AG04449 (cell line): ENCODE data around the gene CPN1.
"Not testable (repeated sequence)": the region's sequence is repeated elsewhere in the genome, so short reads cannot be mapped to it uniquely, and the experiment has no call there.

Source experiments
- CTCF ChIA-PET: fragments of 350-600 bp; formaldehyde crosslinking; extraction: SDS; loops from one replicate; lab custom pipeline; 2021; ENCODE audit warnings: antibody characterized with exemption; lab: Yijun Ruan, JAX
- POLR2A ChIA-PET: fragments of 400-600, 350-600 bp; formaldehyde crosslinking; extraction: SDS; loops from one replicate; lab custom pipeline; 2020; ENCODE audit warnings: antibody characterized with exemption, inconsistent platforms; lab: Yijun Ruan, JAX
- DNase-seq: peaks from one replicate; pipeline ENCODE4 v3.0.0-alpha.2; 2010; ENCODE audit warnings: low read depth, low spot score
- H3K4me3 ChIP-seq: 2 replicates; pipeline ENCODE4 v1.5.1; 2011; ENCODE audit warnings: low read depth, mild to moderate bottlenecking, control low read depth, low read length
- CTCF ChIP-seq: IDR thresholded peaks from one replicate; pipeline ENCODE4 v1.5.1; 2011; ENCODE audit warnings: mild to moderate bottlenecking, moderate library complexity, low read length, control low read depth, inconsistent platforms; ENCODE audit not compliant: insufficient read depth; ENCODE audit errors: missing control alignments

The CPN1 gene

GRCh38 chr10:100106865-100107264, 25.2 kb upstream of the CPN1 start:
- no peak for TF ChIP-seq CTCF
- no peak for DNase-seq
- H3K4me3 ChIP-seq = no peak overlapping the region
- ChIA-PET CTCF (no interaction called here), POLR2A (no interaction called here)

- ChIA-PET CTCF (no interaction called here), POLR2A (no interaction called here)
- TF ChIP-seq CTCF = no peak
These were observed 22.6 kb upstream of the CPN1 start for GRCh38 chr10:100104300-100104699.

GRCh38 chr10:100103581-100103980, 21.9 kb upstream of the CPN1 start:
- peak; percentile 4 for DNase-seq
- TF ChIP-seq CTCF = no peak
- no peak overlapping the region for H3K4me3 ChIP-seq
- ChIA-PET CTCF (no interaction called here), POLR2A (no interaction called here)

More at GRCh38 chr10:100104300-100104699, 22.6 kb upstream of the CPN1 start:
- no peak overlapping the region for H3K4me3 ChIP-seq
- DNase-seq = no peak

- H3K4me3 ChIP-seq = no peak overlapping the region
- ChIA-PET POLR2A (no interaction called here), CTCF (interaction anchor here (1.0 to 1.1 kb wide), 2 partner anchors 56 to 256 kb away, joined by 3 read pairs; no protein-coding TSS in a partner anchor)
- no peak for DNase-seq
- TF ChIP-seq CTCF = no peak
These were observed 19.8 kb upstream of the CPN1 start for GRCh38 chr10:100101192-100102076.

GRCh38 chr10:100100651-100101184, 19.0 kb upstream of the CPN1 start:
- H3K4me3 ChIP-seq = no peak overlapping the region
- CTCF ChIA-PET = interaction anchor here (1.0 kb wide), 1 partner anchor 55 kb away, joined by 3 read pairs; no protein-coding TSS in a partner anchor
- no peak for TF ChIP-seq CTCF
- POLR2A ChIA-PET = no interaction called here
- DNase-seq = no peak

GRCh38 chr10:100089241-100089640, 7.6 kb upstream of the CPN1 start:
- no peak for TF ChIP-seq CTCF
- ChIA-PET CTCF (no interaction called here), POLR2A (no interaction called here)
- no peak for DNase-seq
- no peak overlapping the region for H3K4me3 ChIP-seq

- CTCF ChIA-PET, POLR2A ChIA-PET, DNase-seq: not testable (repeated sequence)
These were observed 5.0 kb upstream of the CPN1 start for GRCh38 chr10:100086708-100087107.

More at GRCh38 chr10:100086708-100087107, 5.0 kb upstream of the CPN1 start:
- H3K4me3 ChIP-seq = not testable (repeated sequence)
